ENCODE measurements around the gene PAFAH2. TPM values are rescaled to one million over a fixed set of nuclear protein-coding genes. Genes with fewer than 3 reads are reported as not detected.

The PAFAH2 gene
- total and polyA plus RNA-seq, 2 of the 13 experiments (the other 11 are each of a cell fraction or from before 2014, with no cell fraction given) = 6.9 to 9.4 TPM

DNA sequence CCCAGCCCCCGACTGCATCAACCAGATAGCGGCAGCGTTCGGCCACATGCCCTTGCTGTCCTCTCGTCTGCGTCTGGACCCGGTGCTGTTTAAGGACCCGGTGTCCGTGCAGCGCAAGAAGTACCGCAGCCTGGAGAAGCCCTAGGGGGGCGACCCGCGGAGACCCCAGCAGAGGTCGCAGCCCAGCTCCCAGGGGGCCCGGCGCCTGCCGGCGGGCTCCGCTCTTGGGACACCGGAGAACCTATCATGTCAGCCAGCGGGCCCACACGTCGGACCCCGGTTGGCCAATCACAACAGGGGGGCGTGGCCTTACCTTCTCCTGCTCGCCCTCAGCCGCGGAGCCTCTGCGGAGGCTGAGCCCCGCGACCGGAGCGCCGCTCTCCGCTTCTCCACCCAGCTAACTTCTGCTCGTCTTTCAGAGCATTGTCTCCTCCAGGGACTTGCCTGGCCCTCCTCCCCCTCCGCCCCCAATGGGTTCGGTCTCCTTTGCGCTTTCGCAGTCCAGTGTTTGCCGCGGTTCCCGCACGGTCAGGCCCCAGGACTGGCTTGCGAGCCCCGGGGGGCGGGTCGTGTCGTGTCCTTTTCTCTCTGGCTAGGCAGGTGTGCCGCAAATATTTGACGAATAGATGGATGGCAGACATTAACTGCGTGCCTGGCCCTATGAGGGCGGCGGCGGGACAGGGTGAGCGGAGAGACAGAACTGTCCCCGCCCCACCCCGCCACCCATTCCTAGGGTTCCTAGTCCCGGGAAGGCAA lies 37.5 kb upstream of the PAFAH2 start (continued):
- TF ChIP-seq, protein P1, sequence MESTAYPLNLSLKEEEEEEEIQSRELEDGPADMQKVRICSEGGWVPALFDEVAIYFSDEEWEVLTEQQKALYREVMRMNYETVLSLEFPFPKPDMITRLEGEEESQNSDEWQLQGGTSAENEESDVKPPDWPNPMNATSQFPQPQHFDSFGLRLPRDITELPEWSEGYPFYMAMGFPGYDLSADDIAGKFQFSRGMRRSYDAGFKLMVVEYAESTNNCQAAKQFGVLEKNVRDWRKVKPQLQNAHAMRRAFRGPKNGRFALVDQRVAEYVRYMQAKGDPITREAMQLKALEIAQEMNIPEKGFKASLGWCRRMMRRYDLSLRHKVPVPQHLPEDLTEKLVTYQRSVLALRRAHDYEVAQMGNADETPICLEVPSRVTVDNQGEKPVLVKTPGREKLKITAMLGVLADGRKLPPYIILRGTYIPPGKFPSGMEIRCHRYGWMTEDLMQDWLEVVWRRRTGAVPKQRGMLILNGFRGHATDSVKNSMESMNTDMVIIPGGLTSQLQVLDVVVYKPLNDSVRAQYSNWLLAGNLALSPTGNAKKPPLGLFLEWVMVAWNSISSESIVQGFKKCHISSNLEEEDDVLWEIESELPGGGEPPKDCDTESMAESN (CRISPR knock-in tag; conservative IDR thresholded peaks at IDR 0.05) = 0 out of 2 replicates have a peak, but pooled peaks have one; percentile 17
- TF ChIP-seq POLR2AphosphoS2 (IDR thresholded peaks at IDR 0.05; ENCODE audit: low read depth, low read length) (no peak), ZNF773 (CRISPR knock-in tag; IDR thresholded peaks at IDR 0.05; ENCODE audit: borderline replicate concordance) (no peak), IRX3 (CRISPR knock-in tag; IDR thresholded peaks at IDR 0.05; ENCODE audit: borderline replicate concordance, low read depth) (no peak), ZNF552 (CRISPR knock-in tag; IDR thresholded peaks at IDR 0.05; ENCODE audit: borderline replicate concordance) (no peak; the same call in 1 of the 2 replicates), WIZ (CRISPR knock-in tag; IDR thresholded peaks at IDR 0.05) (no peak), DMAP1 (CRISPR knock-in tag; IDR thresholded peaks at IDR 0.05) (peak; percentile 72; the same call in 1 of the 2 replicates)
- TF ChIP-seq, protein P2, sequence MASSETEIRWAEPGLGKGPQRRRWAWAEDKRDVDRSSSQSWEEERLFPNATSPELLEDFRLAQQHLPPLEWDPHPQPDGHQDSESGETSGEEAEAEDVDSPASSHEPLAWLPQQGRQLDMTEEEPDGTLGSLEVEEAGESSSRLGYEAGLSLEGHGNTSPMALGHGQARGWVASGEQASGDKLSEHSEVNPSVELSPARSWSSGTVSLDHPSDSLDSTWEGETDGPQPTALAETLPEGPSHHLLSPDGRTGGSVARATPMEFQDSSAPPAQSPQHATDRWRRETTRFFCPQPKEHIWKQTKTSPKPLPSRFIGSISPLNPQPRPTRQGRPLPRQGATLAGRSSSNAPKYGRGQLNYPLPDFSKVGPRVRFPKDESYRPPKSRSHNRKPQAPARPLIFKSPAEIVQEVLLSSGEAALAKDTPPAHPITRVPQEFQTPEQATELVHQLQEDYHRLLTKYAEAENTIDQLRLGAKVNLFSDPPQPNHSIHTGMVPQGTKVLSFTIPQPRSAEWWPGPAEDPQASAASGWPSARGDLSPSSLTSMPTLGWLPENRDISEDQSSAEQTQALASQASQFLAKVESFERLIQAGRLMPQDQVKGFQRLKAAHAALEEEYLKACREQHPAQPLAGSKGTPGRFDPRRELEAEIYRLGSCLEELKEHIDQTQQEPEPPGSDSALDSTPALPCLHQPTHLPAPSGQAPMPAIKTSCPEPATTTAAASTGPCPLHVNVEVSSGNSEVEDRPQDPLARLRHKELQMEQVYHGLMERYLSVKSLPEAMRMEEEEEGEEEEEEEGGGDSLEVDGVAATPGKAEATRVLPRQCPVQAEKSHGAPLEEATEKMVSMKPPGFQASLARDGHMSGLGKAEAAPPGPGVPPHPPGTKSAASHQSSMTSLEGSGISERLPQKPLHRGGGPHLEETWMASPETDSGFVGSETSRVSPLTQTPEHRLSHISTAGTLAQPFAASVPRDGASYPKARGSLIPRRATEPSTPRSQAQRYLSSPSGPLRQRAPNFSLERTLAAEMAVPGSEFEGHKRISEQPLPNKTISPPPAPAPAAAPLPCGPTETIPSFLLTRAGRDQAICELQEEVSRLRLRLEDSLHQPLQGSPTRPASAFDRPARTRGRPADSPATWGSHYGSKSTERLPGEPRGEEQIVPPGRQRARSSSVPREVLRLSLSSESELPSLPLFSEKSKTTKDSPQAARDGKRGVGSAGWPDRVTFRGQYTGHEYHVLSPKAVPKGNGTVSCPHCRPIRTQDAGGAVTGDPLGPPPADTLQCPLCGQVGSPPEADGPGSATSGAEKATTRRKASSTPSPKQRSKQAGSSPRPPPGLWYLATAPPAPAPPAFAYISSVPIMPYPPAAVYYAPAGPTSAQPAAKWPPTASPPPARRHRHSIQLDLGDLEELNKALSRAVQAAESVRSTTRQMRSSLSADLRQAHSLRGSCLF (CRISPR knock-in tag; IDR thresholded peaks at IDR 0.05; ENCODE audit: borderline replicate concordance) = no peak
- TF ChIP-seq, protein P3, sequence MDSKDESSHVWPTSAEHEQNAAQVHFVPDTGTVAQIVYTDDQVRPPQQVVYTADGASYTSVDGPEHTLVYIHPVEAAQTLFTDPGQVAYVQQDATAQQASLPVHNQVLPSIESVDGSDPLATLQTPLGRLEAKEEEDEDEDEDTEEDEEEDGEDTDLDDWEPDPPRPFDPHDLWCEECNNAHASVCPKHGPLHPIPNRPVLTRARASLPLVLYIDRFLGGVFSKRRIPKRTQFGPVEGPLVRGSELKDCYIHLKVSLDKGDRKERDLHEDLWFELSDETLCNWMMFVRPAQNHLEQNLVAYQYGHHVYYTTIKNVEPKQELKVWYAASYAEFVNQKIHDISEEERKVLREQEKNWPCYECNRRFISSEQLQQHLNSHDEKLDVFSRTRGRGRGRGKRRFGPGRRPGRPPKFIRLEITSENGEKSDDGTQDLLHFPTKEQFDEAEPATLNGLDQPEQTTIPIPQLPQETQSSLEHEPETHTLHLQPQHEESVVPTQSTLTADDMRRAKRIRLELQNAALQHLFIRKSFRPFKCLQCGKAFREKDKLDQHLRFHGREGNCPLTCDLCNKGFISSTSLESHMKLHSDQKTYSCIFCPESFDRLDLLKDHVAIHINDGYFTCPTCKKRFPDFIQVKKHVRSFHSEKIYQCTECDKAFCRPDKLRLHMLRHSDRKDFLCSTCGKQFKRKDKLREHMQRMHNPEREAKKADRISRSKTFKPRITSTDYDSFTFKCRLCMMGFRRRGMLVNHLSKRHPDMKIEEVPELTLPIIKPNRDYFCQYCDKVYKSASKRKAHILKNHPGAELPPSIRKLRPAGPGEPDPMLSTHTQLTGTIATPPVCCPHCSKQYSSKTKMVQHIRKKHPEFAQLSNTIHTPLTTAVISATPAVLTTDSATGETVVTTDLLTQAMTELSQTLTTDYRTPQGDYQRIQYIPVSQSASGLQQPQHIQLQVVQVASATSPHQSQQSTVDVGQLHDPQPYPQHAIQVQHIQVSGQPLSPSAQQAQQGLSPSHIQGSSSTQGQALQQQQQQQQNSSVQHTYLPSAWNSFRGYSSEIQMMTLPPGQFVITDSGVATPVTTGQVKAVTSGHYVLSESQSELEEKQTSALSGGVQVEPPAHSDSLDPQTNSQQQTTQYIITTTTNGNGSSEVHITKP (CRISPR knock-in tag; IDR thresholded peaks at IDR 0.05; ENCODE audit: low read depth) = no peak
- TF ChIP-seq, protein P4, sequence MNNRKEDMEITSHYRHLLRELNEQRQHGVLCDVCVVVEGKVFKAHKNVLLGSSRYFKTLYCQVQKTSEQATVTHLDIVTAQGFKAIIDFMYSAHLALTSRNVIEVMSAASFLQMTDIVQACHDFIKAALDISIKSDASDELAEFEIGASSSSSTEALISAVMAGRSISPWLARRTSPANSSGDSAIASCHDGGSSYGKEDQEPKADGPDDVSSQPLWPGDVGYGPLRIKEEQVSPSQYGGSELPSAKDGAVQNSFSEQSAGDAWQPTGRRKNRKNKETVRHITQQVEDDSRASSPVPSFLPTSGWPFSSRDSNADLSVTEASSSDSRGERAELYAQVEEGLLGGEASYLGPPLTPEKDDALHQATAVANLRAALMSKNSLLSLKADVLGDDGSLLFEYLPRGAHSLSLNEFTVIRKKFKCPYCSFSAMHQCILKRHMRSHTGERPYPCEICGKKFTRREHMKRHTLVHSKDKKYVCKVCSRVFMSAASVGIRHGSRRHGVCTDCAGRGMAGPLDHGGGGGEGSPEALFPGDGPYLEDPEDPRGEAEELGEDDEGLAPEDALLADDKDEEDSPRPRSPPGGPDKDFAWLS (CRISPR knock-in tag; IDR thresholded peaks at IDR 0.05; ENCODE audit: borderline replicate concordance) = 0 out of 2 replicates have a peak, but pooled peaks have one; percentile 45
